ENCODE data around the gene MOK.
"Not testable (repeated sequence)": the region's sequence is repeated elsewhere in the genome, so short reads cannot be mapped to it uniquely, and the experiment has no call there.

The MOK gene

GRCh38 chr14:102246071-102246470 is 58.9 kb downstream of the MOK start:
- no peak for DNase-seq (ENCODE audit: low spot score)

DNA sequence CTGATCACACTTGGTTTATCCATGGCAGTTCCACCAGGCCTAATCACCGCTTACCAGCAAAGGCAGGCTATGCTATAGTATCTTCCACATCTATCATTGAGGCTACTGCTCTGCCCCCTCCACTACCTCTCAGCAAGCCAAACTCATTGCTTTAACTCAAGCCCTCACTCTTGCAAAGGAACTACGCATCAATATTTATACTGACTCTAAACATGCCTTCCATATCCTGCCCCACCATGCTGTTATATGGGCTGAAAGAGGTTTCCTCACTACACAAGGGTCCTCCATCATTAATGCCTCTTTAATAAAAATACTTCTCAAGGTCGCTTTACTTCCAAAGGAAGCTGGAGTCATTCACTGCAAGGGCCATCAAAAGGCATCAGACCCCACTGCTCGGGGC is 61.2 kb downstream of the MOK start:
- not testable (repeated sequence) for DNase-seq (ENCODE audit: low spot score)

DNA sequence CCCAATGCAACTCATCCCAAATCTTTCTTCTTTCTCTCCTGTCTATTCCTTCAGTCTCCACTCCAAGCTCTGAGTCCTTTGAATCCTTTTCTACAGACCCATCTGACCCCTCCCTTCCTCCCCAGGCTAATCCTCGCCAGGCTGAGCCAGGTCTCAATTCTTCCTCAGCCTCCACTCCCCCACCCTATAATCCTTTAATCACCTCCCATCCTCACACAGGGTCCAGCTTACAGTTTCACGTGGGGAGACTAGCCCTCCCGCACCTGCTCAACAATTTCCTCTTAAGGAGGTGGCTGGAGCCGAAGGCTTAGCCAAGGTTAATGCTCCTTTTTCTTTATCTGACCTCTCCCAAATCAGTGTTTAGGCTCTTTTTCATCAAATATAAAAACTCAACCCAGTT is 63.8 kb downstream of the MOK start:
- no peak for DNase-seq (ENCODE audit: low spot score)

DNA sequence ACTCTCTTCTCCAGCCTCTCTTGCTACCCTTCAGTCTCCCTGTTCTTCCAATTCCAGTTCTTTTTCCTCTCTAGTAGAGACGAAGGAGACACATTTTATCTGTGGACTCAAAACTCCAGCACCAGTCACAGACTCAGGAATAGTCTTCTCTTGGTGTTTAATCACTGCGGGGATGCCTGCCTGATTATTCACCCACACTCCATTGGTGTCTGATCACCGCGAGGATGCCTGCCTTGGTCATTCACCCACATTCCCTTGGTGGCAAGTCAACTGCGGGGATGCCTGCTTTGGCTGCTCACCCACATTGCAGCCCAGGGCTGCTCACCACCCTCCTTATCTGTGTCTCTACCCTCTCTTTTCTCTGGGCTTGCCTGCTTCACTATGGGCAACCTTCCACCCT is 64.5 kb downstream of the MOK start:
- DNase-seq (ENCODE audit: low spot score): not testable (repeated sequence)

DNA sequence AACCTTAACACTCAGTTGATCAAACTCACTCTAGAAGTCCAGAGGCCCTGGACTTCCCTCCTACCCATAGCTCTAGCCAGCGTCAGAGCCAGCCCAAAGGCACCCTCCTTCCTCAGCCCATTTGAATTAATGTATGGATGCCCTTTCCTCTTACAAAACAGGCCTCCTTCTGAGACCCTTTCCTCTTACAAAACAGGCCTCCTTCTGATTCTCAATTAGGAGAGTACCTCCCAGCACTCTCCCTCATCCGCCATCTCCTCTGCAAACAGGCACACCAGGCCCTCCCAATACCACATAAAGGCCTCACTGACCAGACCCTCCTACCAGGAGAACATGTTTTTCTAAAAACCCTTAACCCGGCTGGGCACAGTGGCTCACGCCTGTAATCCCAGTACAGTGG is 65.7 kb downstream of the MOK start:
- DNase-seq (ENCODE audit: low spot score): no peak

GRCh38 chr14:102238766-102239165 is 66.2 kb downstream of the MOK start:
- DNase-seq (ENCODE audit: low spot score): no peak

- no peak for DNase-seq (ENCODE audit: low spot score)
These were observed 66.8 kb downstream of the MOK start for GRCh38 chr14:102238131-102238530.

DNA sequence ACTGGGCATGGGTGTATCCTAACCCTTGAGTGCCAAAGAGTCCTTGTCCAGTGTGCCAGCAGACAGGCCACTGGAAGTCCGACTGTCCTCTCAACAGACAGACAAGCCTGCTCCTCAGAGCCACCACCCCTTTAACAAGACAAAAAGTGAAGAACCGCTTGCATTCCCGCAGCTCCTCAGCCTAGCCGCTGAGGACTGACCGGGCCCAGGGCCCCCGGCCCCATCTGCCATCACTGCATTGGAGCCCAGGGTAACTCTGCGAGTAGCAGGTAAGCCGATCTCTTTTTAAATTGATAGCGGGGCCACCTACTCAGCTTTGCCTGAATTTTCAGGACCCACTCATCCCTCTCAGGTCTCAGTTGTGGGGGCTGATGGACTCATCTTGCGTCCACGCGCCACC is 68.9 kb downstream of the MOK start:
- DNase-seq (ENCODE audit: low spot score): no peak

DNA sequence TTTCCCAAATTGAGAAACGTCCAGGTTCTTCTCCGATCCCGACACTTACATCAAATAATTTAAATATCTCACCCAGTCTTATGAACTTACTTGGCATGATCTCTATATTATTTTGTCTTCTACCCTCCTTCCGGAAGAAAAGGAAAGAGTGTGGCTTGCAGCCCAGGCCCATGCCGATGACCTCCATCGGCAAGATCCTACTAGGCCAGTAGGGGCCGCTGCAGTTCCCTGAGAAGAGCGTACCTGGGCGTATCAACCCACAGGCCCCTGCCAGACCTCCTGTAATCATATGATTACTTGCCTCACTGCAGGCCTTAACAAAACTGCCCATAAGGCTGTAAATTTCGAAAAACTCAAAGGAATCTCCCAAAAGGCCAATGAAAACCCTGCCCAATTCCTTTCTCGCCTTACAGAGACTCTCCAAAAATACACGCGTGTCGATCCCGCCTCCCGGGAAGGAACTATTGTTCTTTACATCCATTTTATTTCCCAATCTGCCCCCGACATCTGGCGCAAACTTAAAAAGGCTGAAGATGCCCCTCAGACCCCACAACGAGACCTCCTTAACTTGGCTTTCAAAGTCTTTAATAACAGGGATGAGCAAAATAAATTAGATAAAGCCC is 69.6 kb downstream of the MOK start:
- DNase-seq (ENCODE audit: low spot score): peak; percentile 80

DNA sequence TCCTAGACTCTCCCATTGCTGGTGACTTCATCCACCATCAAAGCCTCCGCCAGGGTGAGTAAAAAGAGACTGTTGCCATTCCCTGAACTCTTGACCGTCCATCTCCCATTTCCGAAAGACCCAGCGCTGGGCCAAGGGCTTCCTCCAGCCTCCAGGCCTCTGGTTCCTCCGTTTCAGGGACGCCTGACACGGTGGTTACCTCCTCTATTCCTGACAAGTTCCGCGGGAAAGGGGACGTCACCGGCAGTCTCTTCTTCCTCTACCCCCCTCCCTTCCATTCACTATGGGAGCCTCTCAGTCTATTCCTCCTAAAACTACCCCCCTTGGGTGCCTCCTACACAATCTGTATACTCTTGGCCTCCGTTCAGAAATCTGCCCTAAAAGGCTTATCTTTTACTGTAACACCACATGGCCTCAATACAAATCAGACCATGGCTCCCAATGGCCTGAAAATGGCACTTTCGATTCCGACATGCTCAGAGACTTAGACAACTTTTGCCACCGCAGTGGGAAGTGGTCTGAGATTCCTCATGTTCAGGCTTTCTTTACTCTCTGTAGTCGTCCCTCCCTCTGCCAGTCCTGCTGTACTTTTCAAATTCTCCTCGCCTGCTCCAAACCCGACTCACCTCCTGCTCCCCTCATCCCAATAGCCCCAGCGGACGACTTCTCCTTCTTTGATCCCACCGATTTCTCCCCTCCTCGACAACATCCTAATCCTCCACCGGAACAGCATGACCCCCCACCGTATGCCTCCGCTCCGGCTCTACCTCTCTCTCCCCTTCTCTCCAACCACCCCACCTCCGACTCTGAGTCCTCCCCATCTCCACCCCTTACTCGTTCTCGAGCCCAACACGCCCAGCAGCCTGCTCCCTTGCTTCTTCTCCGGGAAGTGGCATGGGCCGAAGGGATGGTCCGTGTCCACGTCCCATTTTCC is 70.4 kb downstream of the MOK start:
- no peak for DNase-seq (ENCODE audit: low spot score)

DNA sequence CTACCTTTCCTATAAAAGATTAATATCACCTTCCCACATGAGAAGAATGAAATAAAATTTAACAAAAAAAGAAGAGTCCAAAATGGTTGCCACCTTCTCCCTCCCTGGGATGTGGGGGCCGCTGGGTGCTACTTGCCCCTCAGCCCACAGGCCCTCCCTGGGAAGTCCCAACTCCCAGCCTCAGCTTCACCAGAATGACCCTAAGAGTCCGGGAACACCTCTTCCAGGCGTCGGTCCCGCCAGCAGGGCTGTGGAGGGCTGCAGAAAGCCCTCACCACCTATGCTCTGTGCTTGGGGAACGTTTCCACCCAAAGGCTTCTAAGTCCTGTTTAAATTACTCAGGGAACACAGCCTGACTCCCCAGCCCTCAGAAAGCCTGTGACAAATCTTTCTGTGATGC is 71.9 kb downstream of the MOK start:
- no peak for DNase-seq (ENCODE audit: low spot score)

DNA sequence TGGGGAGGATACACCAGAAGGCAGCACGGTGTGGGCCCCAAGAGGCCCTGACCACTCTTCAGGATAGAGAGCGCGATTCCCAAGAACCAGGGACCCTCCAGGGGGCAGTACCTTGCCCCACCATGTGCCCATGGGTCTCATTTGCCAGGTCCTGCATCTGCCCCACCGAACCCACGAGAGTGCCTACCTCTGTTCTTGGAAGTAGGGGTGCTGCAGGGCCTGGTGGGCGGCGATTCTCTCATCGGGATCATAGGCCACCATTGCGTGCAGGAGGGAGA is 72.7 kb downstream of the MOK start:
- DNase-seq (ENCODE audit: low spot score): no peak

DNA sequence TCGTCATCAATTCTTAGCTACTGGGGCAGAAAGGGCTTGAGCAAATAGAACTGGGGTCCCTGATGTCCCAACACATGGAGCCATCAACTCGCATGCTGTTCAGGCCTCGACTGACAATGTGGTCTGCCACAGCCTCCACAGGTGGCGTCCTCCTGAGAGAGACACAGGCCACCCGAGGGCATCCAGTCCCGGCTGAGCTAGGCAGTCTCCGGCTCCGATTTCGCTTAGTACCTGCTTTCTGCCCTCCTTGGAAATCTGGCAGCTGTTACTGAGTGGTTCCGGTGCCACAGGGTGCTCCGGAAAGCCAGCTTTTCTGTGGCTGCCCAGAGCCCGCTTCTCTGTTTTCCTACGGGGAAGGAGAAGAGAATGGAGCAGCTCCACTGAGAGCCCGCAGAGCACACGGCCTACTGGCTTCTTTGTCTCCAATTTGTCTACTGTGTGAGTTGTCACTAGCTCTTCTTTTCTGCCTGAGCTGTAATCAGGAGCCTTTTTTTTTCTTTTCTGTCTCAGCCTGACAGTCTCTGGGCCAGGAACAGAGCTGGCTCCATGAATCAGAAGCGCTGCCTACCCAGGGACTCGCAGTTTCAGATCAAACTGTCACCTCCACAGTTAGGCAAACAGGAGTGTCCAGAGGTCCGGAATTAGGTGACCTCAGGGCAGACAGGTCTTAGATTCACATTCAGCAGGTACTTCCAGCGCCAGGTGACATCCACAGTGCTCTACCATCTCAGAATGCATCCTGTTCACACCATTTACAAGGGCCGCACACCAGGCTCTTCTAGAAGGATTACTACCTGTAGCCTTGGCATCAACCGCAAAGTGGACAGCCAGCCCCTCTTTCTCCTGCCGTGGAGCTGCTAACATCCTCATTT is 73.3 kb downstream of the MOK start:
- DNase-seq (ENCODE audit: low spot score): no peak

GRCh38 chr14:102230481-102231210 is 74.3 kb downstream of the MOK start:
- DNase-seq (ENCODE audit: low spot score): no peak

GRCh38 chr14:102229739-102230092 is 75.2 kb downstream of the MOK start:
- DNase-seq (ENCODE audit: low spot score): no peak

DNA sequence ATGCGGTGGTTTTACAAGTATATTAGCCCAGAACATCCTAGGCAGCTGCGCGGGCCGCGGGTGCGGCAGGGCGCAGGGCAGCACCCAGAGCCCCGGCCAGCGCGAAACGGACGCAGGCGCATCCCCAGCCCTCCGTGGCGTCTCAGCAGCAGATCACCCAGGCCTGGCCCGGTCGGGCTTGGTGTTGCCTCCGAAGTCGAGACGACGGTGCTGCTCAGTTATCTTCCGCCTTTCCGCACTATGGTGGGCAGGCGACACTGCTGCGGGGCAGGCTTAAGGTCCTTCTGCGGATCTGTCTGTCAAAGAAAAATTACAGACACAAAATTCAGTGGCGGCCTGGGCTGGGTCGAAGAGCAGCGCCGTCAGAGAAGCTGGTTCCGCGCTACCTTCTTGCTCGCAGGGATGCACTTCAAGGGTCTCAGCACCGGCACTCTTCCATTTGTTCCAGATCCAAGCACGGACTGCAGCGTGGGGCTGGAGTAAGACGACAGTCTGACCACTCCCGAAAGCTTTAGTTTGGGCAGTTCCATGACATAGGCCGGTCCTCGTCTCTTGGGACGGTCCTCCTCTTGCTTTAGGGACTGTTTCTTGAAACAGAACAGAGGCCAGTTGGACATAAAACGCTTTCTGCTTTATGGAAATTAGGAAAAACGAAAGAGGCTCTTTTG is 75.8 kb downstream of the MOK start:
- no peak for DNase-seq (ENCODE audit: low spot score)

GRCh38 chr14:102227184-102227964 is 77.6 kb downstream of the MOK start:
- DNase-seq (ENCODE audit: low spot score): no peak

GRCh38 chr14:102226356-102227125 is 78.4 kb downstream of the MOK start:
- DNase-seq (ENCODE audit: low spot score): no peak

- no peak for DNase-seq (ENCODE audit: low spot score)
These were observed 79.0 kb downstream of the MOK start for GRCh38 chr14:102225936-102226335.

DNA sequence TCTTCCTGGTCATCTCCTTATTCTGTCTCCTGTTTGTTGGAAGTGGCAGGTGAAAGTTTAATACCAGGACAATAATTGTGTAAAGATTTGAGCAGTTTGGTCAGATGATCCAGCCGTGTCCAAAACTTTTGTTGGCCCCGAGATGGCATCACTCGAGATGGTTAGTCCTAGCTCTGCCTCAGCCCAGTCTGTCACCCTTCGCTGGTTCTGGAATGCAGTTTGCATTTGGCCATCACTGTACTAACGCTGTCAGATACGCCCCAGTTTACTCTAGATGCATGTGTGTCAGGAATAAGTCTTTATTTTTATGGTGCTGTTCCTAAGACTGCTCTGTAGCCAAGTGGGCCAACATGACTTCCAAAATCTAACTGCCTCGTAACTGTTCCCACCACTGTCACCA is 79.6 kb downstream of the MOK start:
- DNase-seq (ENCODE audit: low spot score): no peak
